Loucy (cell line): ENCODE data around the gene NRARP.

Experiments used
- H2AFZ ChIP-seq: fragments of 200-600 bp; sonication (generic); 2 replicates; pipeline ENCODE4 v1.6.0; 2016; ENCODE audit warnings: antibody characterized with exemption, mild to moderate bottlenecking, low read length, moderate library complexity
- H3F3A ChIP-seq: fragments of 200-600 bp; 2 replicates; pipeline ENCODE4 v1.6.0; 2016; ENCODE audit warnings: antibody characterized with exemption, low read depth, mild to moderate bottlenecking
- H3K27me3 ChIP-seq: fragments of 200-600 bp; sonication (generic); 2 replicates; pipeline ENCODE4 v1.6.1; 2014; ENCODE audit warnings: low read length, mild to moderate bottlenecking; ENCODE audit not compliant: insufficient read depth, poor library complexity, severe bottlenecking
- H3K36me3 ChIP-seq: fragments of 200-600 bp; sonication (generic); 2 replicates; pipeline ENCODE4 v1.6.1; 2016; ENCODE audit warnings: low read length; ENCODE audit not compliant: insufficient read depth
- H3K4me1 ChIP-seq: fragments of 200-600 bp; sonication (generic); 2 replicates; pipeline ENCODE4 v1.5.1; 2014; ENCODE audit warnings: low read length, mild to moderate bottlenecking; ENCODE audit not compliant: insufficient read depth, poor library complexity, severe bottlenecking
- H3K4me2 ChIP-seq: fragments of 200-600 bp; sonication (generic); 2 replicates; pipeline ENCODE4 v1.6.0; 2014; ENCODE audit warnings: antibody characterized with exemption, low read length, low read depth, mild to moderate bottlenecking; ENCODE audit not compliant: poor library complexity, severe bottlenecking
- H3K4me3 ChIP-seq: fragments of 200-600 bp; sonication (generic); 2 replicates; pipeline ENCODE4 v1.5.1; 2014; ENCODE audit warnings: low read length, mild to moderate bottlenecking, mixed read lengths; ENCODE audit not compliant: poor library complexity, severe bottlenecking
- H3K79me2 ChIP-seq: fragments of 200-600 bp; sonication (generic); 2 replicates; pipeline ENCODE4 v1.6.1; 2014; ENCODE audit warnings: low read length; ENCODE audit not compliant: insufficient read depth
- H3K9ac ChIP-seq: fragments of 200-600 bp; sonication (generic); 2 replicates; pipeline ENCODE4 v1.6.0; 2014; ENCODE audit warnings: mild to moderate bottlenecking, low read depth, low read length, moderate library complexity; ENCODE audit not compliant: poor library complexity, severe bottlenecking
- H3K9me2 ChIP-seq: fragments of 200-600 bp; sonication (generic); replicated peaks from 2 replicates; pipeline ENCODE4 v1.6.1; 2016; ENCODE audit warnings: low read depth, low read length, mixed read lengths
- H3K9me3 ChIP-seq: fragments of 200-600 bp; sonication (generic); 2 replicates; pipeline ENCODE4 v1.6.1; 2014; ENCODE audit warnings: mild to moderate bottlenecking, antibody characterized with exemption, low read length, low read depth; ENCODE audit not compliant: insufficient read depth
- H4K20me1 ChIP-seq: fragments of 200-600 bp; sonication (generic); 2 replicates; pipeline ENCODE4 v1.6.0; 2014; ENCODE audit warnings: antibody characterized with exemption, low read length, mild to moderate bottlenecking; ENCODE audit not compliant: insufficient read depth, poor library complexity, severe bottlenecking
- CTCF ChIP-seq: fragments of 200-600 bp; sonication (generic); conservative IDR thresholded peaks from 2 replicates; pipeline ENCODE4 v1.5.1; 2014; ENCODE audit warnings: mild to moderate bottlenecking, antibody characterized with exemption, low read length
- EZH2phosphoT487 ChIP-seq: fragments of 200-600 bp; IDR thresholded peaks from 2 replicates; pipeline ENCODE4 v1.6.1; 2018; ENCODE audit warnings: antibody characterized with exemption, mild to moderate bottlenecking, moderate library complexity, borderline replicate concordance

NRARP gene

GRCh38 chr9:137321726-137322361 lies 19.8 kb upstream of the NRARP start:
- no peaks in the 10 kb centered on the region for H3K27me3 ChIP-seq

GRCh38 chr9:137320555-137321384 lies 18.7 kb upstream of the NRARP start:
- TF ChIP-seq EZH2phosphoT487 (no peak), CTCF (no peak)
- Histone ChIP-seq H2AFZ (peak overlapping the region; percentile 43; the same call in 1 of the 2 replicates), H3K9me2 (no peaks in the 10 kb centered on the region), H3K79me2 (no peaks in the 10 kb centered on the region), H3K36me3 (no peaks in the 10 kb centered on the region), H3K9ac (peak overlapping the region; percentile 62), H4K20me1 (no peaks in the 10 kb centered on the region), H3K9me3 (no peaks in the 10 kb centered on the region), H3K27me3 (no peaks in the 10 kb centered on the region), H3K4me3 (peak overlapping the region; percentile 14), H3F3A (no peaks in the 10 kb centered on the region), H3K4me1 (peaks cover 21% of the 10 kb centered on the region), H3K4me2 (peak overlapping the region; percentile 58)

More at GRCh38 chr9:137321726-137322361, 19.8 kb upstream of the NRARP start:
- Histone ChIP-seq H3K9me2 (no peaks in the 10 kb centered on the region), H3K4me2 (no peak overlapping the region), H2AFZ (no peak overlapping the region), H3F3A (no peaks in the 10 kb centered on the region), H3K36me3 (no peaks in the 10 kb centered on the region), H3K4me1 (peaks cover 21% of the 10 kb centered on the region), H3K9me3 (no peaks in the 10 kb centered on the region), H3K9ac (no peak overlapping the region), H3K79me2 (no peaks in the 10 kb centered on the region), H3K4me3 (no peak overlapping the region), H4K20me1 (no peaks in the 10 kb centered on the region)
- TF ChIP-seq CTCF (no peak), EZH2phosphoT487 (no peak)

- H3K4me3 ChIP-seq = peak overlapping the region; percentile 14
- no peaks in the 10 kb centered on the region for H3K9me3 ChIP-seq
- no peaks in the 10 kb centered on the region for H3K27me3 ChIP-seq
- no peaks in the 10 kb centered on the region for H3F3A ChIP-seq
- H3K4me1 ChIP-seq = peaks cover 21% of the 10 kb centered on the region
- no peaks in the 10 kb centered on the region for H3K9me2 ChIP-seq
- H3K79me2 ChIP-seq = no peaks in the 10 kb centered on the region
- H3K9ac ChIP-seq = peak overlapping the region; percentile 62
- peak overlapping the region; percentile 43; the same call in 1 of the 2 replicates for H2AFZ ChIP-seq
- no peaks in the 10 kb centered on the region for H3K36me3 ChIP-seq
- peak overlapping the region; percentile 58 for H3K4me2 ChIP-seq
- TF ChIP-seq EZH2phosphoT487 = no peak
- no peak for TF ChIP-seq CTCF
- no peaks in the 10 kb centered on the region for H4K20me1 ChIP-seq
Observed at GRCh38 chr9:137319739-137320551, 17.9 kb upstream of the NRARP start.
